Neuron (in vitro differentiated cells): ENCODE results near the gene SKP1.
A peak's percentile ranks its signal among the peaks of the same experiment; 100 is the strongest.
"Not testable (repeated sequence)": the region's sequence is repeated elsewhere in the genome, so short reads cannot be mapped to it uniquely, and the experiment has no call there.

Source experiments
- H2AFZ ChIP-seq: one replicate; pipeline ENCODE4 v1.6.1; 2013; ENCODE audit warnings: low read depth, mild to moderate bottlenecking, inconsistent platforms, low read length, moderate library complexity
- H3K27me3 ChIP-seq: one replicate; pipeline ENCODE4 v1.6.1; 2013; ENCODE audit warnings: low read length; ENCODE audit not compliant: insufficient read depth
- H3K36me3 ChIP-seq: one replicate; pipeline ENCODE4 v1.6.1; 2013; ENCODE audit warnings: low read length; ENCODE audit not compliant: insufficient read depth
- H3K4me1 ChIP-seq: one replicate; pipeline ENCODE4 v1.6.1; 2013; ENCODE audit warnings: low read length; ENCODE audit not compliant: insufficient read depth
- H3K4me3 ChIP-seq: 2 replicates; pipeline ENCODE4 v1.5.1; 2013; ENCODE audit warnings: mild to moderate bottlenecking, low read length, moderate library complexity
- H3K9me3 ChIP-seq: one replicate; pipeline ENCODE4 v1.6.1; 2013; ENCODE audit warnings: low read length

Gene SKP1

DNA sequence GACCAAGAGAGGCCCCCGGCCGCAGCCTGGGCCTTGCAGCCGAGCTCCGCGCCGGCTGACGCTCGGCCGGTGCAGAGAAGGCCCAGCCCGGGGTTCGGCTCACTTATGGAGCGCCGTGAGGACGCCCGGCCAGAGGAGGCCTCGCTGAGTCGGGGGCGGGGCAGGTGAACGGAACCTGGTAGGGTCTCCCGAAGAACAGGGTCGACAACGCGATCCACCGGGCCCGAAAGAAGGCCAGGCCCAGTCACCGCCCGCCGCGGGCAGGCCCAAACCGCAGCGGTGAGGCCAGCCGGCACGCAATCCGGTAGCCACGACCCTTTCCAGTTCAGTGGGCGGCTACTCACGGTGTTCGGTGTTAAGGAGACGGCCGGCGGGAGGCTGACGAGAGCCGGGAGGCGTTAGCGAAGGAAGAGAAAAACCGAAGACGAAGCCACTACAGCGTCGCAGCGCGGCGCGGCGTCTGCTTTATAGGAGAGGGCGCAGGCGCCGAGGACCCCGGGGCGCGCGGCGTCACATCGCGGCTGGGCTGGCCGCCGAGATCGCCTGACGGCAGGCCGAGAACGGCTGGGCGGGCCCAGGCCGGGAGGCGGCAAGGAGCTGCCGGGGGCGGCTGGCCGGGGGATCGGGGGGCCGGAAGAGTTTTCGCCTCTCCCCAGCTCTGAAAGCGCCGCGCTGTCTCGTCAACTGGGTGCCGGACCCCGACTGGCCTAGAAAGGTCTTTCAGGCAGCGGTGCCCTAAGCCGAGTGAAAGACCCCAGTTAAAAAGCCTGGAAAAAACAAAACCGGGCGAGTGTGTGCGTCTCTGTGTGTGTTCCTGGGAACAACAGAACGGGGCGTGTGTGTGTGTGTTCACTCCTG, at the start of gene SKP1:
Gene SKP1, minus strand, starts transcription at position 440 of the 858 bp plus-strand sequence. CDS start 2,928 bp downstream, outside the sequence.
- H3K9me3 ChIP-seq, result no peaks in the 10 kb centered on the region
- peaks cover 23% of the 10 kb centered on the region for H3K4me1 ChIP-seq
- H3K4me3 ChIP-seq, result peak within 1 kb of the TSS; percentile 88
- H2AFZ ChIP-seq, result peak within 1 kb of the TSS; percentile 78
- H3K27me3 ChIP-seq, result no peaks in the 10 kb centered on the region
- H3K36me3 ChIP-seq, result peaks cover 17% of the 10 kb centered on the region

DNA sequence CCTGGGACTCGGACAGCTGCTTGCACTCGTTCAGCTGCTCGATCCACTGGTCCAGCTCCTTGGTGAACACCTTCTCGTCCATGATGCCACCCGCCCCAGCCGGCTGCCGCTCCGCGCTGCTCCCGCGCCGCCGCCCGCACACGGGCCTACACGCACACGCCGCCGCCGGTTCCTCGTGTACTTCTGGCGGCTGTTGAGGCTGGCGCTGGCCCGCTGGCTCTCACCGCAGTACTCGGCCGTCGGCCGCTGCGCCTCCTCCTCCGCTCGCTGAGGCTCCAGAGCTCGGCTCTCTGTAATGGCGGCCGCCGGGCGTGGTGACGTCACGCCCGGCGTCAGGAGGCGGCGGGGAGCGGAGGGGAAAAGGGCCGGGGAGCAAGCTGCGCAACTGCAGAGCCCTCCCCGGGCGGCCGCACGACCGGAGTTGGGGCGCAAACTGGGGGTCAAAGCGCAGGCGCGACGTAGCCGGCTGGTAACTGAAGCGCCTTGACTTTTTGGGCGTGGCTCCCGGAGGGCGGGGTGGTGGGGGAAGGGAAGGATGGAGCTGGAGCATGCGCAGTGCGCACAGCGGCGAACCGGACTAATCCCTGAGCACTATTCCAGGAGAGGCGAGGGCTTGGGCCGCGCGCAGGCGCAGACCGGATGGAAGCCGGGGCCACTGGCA, 49.2 kb upstream of the SKP1 start, which contains the start of gene PPP2CA:
Gene PPP2CA, minus strand, starts transcription at position 294 of the 661 bp plus-strand sequence. Its CDS starts 212 bp downstream, at position 82.
- Histone ChIP-seq H3K4me1 (peaks cover 28% of the 10 kb centered on the region), H3K27me3 (no peaks in the 10 kb centered on the region), H3K36me3 (peaks cover 7% of the 10 kb centered on the region), H3K9me3 (no peaks in the 10 kb centered on the region), H2AFZ (peak within 1 kb of the TSS; percentile 84), H3K4me3 (peak within 1 kb of the TSS; percentile 97)

DNA sequence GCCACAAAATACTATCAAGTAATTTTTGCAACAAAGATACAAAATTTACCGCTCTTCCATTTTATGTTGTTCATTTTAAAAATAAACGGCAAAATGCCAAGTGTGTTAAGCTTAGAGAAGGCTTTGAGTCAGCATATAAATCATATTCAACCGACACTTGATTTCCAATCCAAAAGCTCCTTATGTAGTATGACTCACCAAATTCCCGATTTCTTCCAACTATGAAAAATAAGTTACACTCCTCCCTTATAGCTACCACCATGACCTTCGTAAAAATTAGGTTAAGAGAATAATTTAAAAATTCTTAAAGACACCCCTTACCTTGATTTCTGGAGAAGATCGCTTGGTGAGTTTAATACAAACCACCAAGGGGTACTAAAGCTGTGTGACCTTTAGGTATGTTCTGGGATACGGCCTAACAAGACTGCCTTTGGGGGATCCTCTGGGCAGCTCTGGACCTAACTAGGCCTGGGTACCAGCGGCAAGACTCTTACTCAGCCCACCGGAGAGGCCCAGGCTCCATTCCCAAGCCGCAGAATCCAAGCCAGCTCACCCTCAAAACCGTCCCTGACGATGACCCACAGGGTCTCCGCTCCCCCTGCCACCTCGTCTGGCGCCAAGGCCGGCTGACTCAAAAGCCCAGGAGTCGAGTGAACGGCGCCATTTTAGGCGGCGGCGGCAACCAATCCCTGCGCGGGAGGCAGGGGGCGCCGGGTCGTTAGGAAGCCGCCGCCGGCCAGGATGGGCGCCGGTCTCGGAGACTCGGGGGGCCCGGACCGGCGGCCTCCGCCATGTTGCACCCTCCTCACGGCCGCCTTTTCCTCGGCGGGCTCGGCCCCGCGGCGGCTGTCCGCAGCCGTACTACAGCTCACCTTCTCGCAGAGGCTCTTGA, 48.4 kb upstream of the SKP1 start:
- Histone ChIP-seq H2AFZ (peak overlapping the region; percentile 52), H3K36me3 (peaks cover 11% of the 10 kb centered on the region), H3K4me3 (peak overlapping the region; percentile 97), H3K27me3 (no peaks in the 10 kb centered on the region), H3K9me3 (no peaks in the 10 kb centered on the region), H3K4me1 (peaks cover 28% of the 10 kb centered on the region)

DNA sequence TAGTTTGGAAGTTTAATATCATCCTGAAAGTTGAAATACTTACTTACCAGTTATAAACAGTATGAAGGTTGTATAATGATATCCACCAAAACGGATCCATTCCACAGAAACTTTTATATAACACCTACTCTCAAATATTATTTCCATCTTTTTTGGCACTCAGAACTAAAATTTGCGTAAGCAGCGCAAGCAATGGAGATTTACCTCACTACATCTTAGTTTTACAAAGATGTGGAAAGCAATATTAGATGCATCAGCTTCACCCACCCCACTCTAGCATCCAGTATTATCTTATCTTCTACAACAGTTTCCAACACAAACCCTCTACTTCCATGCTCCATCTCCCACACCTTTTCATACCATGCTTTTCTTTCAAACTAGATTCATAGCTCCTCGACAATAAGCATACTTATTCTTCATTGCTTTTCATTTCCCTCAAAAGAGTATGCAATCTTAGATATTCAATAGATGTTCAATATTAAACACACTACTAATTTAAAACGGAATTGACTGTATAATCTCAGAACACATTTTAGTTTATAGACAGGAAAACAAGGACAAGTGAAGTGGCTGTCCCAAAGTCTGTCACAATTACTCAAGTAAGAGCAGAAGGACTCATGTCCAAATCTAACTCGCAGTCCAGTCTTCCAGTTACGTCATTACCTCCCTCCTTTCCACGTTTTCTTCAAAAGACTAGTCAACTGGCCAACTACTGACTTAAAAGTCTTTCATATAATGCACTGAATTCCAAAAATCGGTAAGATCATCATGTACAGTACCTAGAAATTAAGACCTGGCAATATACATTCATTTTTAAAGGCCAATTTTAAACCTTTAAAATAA, 46.9 kb upstream of the SKP1 start:
- Histone ChIP-seq H3K9me3 (no peaks in the 10 kb centered on the region), H3K36me3 (peaks cover 11% of the 10 kb centered on the region), H2AFZ (no peak overlapping the region), H3K4me1 (peaks cover 28% of the 10 kb centered on the region), H3K27me3 (no peaks in the 10 kb centered on the region), H3K4me3 (peak overlapping the region; percentile 97)

DNA sequence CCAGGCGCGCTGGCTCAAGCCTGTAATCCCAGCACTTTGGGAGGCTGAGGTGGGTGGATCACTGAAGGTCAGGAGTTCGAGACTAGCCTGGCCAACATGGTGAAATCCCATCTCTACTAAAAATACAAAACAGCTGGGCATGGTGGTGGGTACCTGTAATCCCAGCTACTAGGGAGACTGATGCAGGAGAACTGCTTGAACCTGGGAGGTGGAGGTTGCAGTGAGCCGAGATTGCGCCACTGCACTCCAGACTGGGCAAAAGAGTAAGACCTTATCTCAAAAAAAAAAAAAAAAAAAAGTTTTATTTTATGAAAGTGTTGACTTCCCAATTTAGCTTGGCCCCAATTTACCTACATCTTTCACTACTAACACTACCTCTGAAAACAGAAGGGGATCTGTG, 44.9 kb upstream of the SKP1 start:
- H2AFZ ChIP-seq, H3K9me3 ChIP-seq, H3K4me3 ChIP-seq, H3K27me3 ChIP-seq: not testable (repeated sequence)
- Histone ChIP-seq H3K36me3 (peaks cover 13% of the 10 kb centered on the region), H3K4me1 (peaks cover 21% of the 10 kb centered on the region)

DNA sequence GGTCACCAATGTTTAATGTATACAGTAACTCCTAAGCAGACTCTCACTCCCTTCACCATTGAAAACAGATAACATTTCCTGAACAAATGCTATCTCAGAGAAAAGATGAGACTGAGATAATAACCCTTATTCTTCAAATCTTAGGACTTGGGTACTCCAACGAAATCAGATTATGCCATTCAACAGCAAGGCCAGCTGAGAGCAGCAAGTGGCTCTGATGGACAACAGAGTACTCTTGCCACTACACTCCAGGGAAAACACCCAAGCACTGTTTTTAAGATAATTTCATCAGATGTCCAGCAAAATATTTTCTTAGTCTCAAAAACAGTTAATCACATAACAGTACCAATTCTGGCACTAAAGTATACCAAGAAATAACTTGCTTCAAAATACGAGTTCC, 39.0 kb upstream of the SKP1 start:
- no peaks in the 10 kb centered on the region for H3K4me1 ChIP-seq
- H2AFZ ChIP-seq, result no peak overlapping the region
- no peaks in the 10 kb centered on the region for H3K27me3 ChIP-seq
- H3K4me3 ChIP-seq, result no peak overlapping the region
- H3K36me3 ChIP-seq, result peaks cover 4% of the 10 kb centered on the region
- peaks cover 14% of the 10 kb centered on the region for H3K9me3 ChIP-seq

DNA sequence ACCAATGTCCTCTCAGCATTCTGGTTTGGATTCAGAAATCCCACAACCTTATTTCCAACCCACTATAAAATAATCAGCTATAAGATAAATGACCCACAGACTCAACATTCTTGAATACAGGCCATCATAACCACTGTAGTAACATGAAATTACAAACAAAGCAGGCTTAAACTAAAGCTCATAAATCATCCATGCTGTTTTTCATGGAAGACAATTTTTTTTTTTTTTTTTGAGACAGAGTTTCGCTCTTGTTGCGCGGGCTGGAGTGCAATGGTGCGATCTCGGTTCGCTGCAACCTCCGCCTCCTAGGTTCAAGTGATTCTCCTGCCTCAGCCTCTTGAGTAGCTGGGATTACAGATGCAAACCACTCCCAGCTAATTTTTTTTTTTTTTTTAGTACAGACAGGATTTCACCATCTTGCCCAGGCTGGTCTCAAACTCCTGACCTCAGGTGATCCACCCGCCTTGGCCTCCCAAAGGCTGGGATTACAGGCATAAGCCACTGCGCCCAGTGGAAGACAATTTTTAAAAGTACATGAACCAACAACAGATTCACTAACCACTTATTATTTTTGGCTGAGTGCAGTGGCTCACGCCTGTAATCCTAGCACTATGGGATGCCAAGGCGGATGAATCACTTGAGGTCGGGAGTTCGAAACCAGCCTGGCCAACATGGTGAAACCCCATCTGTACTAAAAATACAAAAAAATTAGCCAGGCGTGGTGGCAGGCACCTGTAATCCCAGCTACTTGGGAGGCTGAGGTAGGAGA, 34.7 kb upstream of the SKP1 start:
- peaks cover 12% of the 10 kb centered on the region for H3K9me3 ChIP-seq
- H2AFZ ChIP-seq, H3K27me3 ChIP-seq, H3K36me3 ChIP-seq, H3K4me1 ChIP-seq, H3K4me3 ChIP-seq: not testable (repeated sequence)

DNA sequence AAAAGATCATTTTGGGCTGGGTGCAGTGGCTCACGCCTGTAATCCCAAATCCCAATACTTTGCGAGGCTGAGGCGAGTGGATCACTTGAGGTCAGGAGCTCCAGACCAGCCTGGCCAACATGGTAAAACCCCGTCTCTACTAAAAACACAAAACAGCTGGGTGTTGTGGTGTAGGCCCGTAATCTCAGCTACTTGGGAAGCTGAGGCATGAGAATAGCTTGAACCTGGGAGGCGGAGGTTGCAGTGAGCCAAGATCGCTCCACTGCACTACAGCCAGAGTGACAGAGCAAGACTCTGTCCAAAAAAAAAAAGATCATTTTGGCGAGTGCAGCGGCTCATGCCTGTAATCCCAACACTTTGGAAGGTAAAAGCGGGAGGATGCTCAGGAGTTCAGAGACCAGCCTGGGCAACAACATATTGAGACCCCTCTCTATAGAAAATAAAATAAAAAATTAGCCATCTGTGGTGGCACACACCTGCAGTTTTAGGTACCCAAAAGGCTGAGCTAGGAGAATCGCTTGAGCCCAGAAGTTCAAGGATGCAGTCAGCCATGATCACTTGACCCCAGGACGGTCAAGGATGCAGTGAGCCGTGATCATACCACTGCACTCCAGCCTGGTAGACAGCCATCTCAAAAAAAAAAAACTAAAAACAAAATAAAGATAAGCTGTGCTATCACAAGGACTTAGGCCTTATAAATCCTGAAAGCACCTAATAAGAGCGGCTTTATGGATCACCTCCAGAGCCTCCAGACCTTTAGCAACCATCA, 32.9 kb upstream of the SKP1 start:
- peaks cover 9% of the 10 kb centered on the region for H3K36me3 ChIP-seq
- H2AFZ ChIP-seq, result no peak overlapping the region
- H3K4me3 ChIP-seq, result no peak overlapping the region
- H3K4me1 ChIP-seq, result no peaks in the 10 kb centered on the region
- no peaks in the 10 kb centered on the region for H3K27me3 ChIP-seq
- peaks cover 12% of the 10 kb centered on the region for H3K9me3 ChIP-seq

DNA sequence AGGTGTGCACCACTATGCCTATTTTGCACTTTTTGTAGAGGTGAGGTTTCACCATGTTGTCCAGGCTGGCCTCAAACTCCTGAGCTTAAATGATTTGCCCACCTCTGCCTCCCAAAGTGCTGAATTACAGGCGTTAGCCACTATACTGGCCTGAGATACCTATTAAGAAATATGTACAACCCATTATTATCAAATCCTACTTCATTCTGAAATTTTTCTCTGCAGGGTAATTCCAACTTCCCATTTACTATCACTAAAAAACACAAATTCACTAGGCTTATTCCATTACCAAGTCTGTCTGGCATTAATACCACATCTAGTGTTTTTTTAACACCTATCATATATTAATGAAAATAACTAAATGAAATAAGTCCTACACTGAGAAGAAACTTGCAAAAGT, 30.9 kb upstream of the SKP1 start:
- no peak overlapping the region for H3K4me3 ChIP-seq
- H3K36me3 ChIP-seq, result peaks cover 26% of the 10 kb centered on the region
- no peaks in the 10 kb centered on the region for H3K4me1 ChIP-seq
- H3K9me3 ChIP-seq, result peaks cover 2% of the 10 kb centered on the region
- H2AFZ ChIP-seq, result no peak overlapping the region
- no peaks in the 10 kb centered on the region for H3K27me3 ChIP-seq

DNA sequence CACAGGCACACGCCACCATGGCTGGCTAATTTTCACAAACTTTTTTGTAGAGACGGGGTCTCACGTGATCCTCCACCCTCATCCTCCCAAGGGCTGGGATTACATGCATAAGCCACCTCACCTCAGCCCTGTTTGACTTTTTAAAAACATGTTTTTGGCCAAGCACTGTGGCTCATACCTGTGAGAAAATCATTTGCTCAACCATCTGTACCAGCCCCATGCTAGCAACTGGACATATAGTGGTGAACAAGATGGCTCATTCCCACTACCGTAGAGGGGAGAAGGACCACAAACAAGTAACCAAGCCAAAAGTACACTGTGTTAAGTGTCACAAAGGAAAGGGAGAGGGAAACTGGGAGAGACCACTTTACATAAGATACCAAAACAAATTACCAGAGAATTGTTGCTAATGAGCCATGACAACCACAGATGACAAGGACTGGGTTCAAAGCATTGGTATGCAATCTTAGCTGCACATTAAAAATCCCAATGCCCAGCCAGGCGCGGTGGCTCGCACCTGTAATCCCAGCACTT, 29.9 kb upstream of the SKP1 start:
- Histone ChIP-seq H3K4me1 (no peaks in the 10 kb centered on the region), H3K27me3 (no peaks in the 10 kb centered on the region), H2AFZ (no peak overlapping the region), H3K9me3 (peaks cover 2% of the 10 kb centered on the region), H3K4me3 (no peak overlapping the region), H3K36me3 (peaks cover 36% of the 10 kb centered on the region)

DNA sequence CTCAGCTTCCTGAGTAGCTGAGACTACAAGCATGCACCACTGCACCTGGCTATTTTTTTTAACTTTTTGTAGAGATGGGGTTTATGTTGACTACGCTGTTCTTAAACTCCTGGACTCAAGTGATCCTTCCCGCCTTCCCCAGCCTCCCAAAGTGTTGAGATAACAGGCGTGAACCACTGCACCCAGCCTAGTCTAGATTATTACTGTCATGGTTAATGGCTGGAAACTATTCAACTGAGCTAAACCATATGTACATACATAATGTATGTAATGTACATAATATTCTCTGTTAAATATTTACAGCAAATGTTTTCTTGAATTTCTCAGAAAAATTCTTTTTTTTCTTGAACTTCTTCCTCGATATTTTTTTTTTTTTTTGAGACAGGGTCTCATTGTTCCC, 27.8 kb upstream of the SKP1 start:
- Histone ChIP-seq H3K4me3 (no peak overlapping the region), H3K9me3 (no peaks in the 10 kb centered on the region), H3K36me3 (peaks cover 57% of the 10 kb centered on the region), H3K27me3 (no peaks in the 10 kb centered on the region), H3K4me1 (no peaks in the 10 kb centered on the region), H2AFZ (no peak overlapping the region)
